Effector memory CD4-positive, alpha-beta T cell (primary cell): ENCODE results near the gene ADAP1.

ENCODE experiments used
- DNase-seq, 3 donors: peaks; one replicate each; pipeline ENCODE4 v3.0.0-alpha.2; 2020
- H3K27ac ChIP-seq: 2 replicates; pipeline ENCODE4 v1.7.0; 2013; ENCODE audit warnings: mild to moderate bottlenecking, low read length, moderate library complexity; ENCODE audit not compliant: insufficient read depth, poor library complexity, severe bottlenecking
- H3K27me3 ChIP-seq: replicated peaks from 2 replicates; pipeline ENCODE4 v1.7.0; 2013; ENCODE audit warnings: mild to moderate bottlenecking, low read length; ENCODE audit not compliant: insufficient read depth, control insufficient read depth, poor library complexity, severe bottlenecking
- H3K36me3 ChIP-seq: 2 replicates; pipeline ENCODE4 v1.7.0; 2013; ENCODE audit warnings: mild to moderate bottlenecking, low read length, moderate library complexity; ENCODE audit not compliant: control insufficient read depth, insufficient read depth
- H3K4me1 ChIP-seq: 2 replicates; pipeline ENCODE4 v1.7.0; 2013; ENCODE audit warnings: low read length, mild to moderate bottlenecking; ENCODE audit not compliant: control insufficient read depth, insufficient read depth, poor library complexity, severe bottlenecking
- H3K4me3 ChIP-seq: 2 replicates; pipeline ENCODE4 v1.7.0; 2013; ENCODE audit warnings: low read length, low read depth, mild to moderate bottlenecking; ENCODE audit not compliant: insufficient read depth, poor library complexity, severe bottlenecking
- H3K9me3 ChIP-seq: 2 replicates; pipeline ENCODE4 v1.7.0; 2013; ENCODE audit warnings: mild to moderate bottlenecking, low read length, moderate library complexity; ENCODE audit not compliant: control insufficient read depth

ADAP1 gene

DNA sequence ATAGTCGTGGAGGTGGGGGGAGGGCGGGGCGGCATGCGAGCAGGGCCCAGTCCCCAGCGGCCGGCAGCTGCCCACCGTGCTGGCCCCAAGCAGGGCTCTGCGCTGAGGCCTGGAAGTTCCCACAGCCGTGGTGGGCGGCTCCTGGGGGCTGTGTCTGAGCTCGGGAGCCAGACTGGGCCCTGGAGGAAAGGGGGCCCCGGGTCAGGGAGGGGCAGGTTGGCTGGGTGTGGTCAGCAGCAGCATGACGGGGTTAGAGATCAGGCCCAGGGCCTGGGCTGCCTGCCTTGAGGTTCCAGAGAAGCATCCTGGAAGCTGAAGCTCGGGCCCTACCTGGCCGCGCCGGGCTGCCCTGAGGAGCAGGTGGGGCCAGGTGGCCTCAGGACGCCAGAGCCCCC, 56.0 kb downstream of the ADAP1 start:
- Histone ChIP-seq H3K27me3 (no peaks in the 10 kb centered on the region), H3K4me1 (no peaks in the 10 kb centered on the region), H3K27ac (no peak overlapping the region), H3K9me3 (no peaks in the 10 kb centered on the region), H3K36me3 (peaks cover 57% of the 10 kb centered on the region), H3K4me3 (no peak overlapping the region)
- DNase-seq: no peak

DNA sequence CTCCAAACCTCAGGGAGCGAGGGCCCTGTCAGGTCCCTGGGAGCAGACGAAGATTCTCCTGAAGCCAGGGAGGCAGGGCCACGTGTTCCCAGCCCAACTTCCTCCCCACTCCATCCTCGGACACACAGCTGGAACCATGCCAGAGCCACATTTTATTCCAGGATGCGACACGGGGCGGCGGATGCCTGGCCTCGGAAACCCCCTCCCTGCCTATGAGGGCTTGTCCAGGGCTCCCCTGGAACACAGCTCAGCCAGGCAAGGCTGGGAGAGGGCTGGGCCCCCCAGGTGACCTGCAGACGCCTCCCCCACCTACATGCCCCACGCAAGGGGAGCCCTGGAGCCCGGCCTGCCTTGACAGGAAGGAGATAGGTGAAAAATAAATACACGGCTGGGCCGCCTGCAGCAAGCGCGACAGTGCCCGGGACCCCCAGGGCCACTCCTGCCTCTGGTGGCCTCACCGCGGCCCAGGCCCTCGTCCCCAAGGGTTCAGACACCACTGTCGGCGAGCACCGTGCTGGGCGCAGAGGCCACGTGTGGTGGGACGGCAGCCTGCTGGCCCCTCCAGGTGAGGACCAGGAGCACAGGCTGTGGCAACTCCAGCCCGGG, 56.6 kb downstream of the ADAP1 start:
- Histone ChIP-seq H3K4me3 (no peak overlapping the region), H3K27ac (no peak overlapping the region), H3K4me1 (no peaks in the 10 kb centered on the region), H3K27me3 (no peaks in the 10 kb centered on the region), H3K36me3 (peaks cover 62% of the 10 kb centered on the region), H3K9me3 (no peaks in the 10 kb centered on the region)
- no peak for DNase-seq

DNA sequence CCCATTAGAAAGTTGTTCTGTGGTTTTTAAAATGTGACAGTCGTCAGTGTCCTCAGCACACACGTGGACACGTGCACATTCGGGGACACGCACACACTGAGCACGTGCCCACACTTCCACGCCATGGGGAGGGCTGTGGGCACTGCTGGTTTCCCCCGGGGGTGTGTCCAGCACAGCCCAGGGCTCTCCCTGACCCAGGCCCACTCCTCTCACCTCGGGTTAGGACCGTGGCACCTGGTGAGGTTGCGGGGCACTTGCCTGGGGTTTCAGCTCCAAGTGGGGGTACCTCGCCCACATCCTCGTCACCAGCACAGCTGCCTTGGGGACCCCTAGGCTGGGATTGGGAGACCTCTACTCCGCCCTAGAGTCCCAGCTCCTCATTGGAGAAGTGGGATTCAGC, 57.4 kb downstream of the ADAP1 start:
- Histone ChIP-seq H3K4me3 (no peak overlapping the region), H3K9me3 (no peaks in the 10 kb centered on the region), H3K36me3 (peaks cover 69% of the 10 kb centered on the region), H3K4me1 (no peaks in the 10 kb centered on the region), H3K27me3 (no peaks in the 10 kb centered on the region), H3K27ac (no peak overlapping the region)
- DNase-seq: no peak

DNA sequence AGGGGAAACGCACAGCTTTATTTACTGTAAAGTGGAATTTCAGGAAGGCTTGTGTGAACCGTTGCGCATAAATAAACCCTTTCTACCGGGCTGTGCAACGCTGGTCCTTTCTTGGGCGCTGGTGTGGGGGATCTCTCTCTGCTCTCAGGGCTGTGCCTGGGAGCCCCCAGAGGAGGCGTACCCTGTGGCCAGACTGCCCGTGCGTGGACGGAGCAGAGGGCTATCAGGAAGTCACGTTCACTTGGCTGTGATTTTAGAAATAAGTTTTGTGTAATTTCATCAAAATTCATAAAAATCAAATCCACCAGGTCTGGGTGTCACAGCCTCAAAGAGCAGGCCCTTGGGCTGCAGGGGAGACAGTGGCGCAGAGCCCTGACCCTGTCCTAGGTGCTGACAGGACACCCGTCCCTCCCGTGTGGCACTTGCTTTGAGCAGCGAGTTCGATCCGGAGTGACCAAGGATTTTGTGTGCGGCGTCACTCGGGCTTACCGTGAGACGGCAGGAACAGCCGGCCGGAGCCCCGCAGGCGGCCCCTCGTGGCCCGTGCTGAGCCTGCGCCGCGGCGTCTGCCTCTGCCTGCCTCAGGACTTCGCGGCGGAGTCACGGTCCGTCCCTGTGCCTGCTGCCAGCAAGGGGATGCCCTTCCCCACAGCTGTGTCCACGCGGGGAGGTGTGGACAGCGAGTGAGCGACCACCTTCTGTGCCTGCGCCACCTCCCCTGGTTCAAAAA, 58.0 kb downstream of the ADAP1 start:
- DNase-seq: no peak
- Histone ChIP-seq H3K9me3 (no peaks in the 10 kb centered on the region), H3K27me3 (no peaks in the 10 kb centered on the region), H3K4me3 (no peak overlapping the region), H3K36me3 (peaks cover 75% of the 10 kb centered on the region), H3K4me1 (no peaks in the 10 kb centered on the region), H3K27ac (no peak overlapping the region)

DNA sequence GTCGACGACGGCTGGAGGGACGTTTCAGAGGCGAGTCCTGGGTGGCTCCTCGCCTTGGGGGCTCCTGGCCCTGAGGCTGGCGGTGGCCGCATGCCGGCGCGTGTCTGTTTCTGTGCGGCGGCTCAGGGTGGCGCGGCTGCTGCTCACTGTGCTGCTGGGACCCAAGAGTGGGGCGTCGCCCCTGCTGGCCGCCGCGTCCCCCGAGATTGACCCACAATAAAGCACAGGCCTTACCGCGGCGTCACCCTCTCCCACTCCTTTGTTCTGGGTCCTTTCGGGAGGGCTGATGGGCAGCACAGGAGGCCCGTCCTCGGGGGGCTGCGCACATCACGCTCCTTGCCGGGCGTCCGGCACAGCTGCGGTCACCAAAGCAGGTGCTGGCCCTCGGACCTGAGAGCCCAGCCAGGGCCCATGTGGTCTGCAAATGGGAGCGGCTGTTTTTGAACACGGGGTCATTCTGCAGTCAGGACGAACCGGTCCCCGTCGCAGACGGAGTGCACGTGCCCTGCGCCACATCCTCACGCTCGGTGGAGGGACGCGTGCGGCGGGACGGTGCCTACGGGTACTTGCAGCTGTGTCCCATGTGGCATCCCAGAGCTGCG, 58.9 kb downstream of the ADAP1 start:
- no peak for DNase-seq
- peaks cover 84% of the 10 kb centered on the region for H3K36me3 ChIP-seq
- no peaks in the 10 kb centered on the region for H3K27me3 ChIP-seq

DNA sequence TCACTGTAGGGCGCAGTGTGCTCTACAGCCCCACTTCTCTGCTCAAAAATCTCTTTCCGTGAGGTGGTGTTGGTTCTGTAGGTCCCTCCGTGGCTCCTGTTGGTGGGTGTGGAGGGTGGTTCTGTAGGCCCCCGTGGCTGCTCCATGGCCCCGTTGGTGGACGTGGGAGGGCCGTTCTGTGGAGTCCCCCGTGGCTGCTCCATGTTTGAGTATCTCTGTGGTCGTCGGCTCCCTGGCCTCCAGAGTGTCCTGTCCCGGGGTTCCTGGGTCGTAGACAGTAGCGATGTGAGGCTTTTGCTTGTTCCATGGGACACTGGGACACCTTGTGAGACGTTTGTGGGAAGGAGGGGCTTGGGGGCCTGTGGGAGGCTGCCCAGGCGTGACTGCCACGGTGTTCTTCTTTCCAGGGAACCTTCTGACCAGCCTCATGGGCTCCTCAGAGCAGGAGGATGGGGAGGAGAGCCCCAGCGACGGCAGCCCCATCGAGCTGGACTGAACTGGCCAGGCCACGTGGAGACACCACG, 59.5 kb downstream of the ADAP1 start:
- H3K36me3 ChIP-seq: peaks cover 87% of the 10 kb centered on the region
- H3K4me3 ChIP-seq: no peak overlapping the region
- no peaks in the 10 kb centered on the region for H3K9me3 ChIP-seq
- no peak for DNase-seq
- no peaks in the 10 kb centered on the region for H3K4me1 ChIP-seq
- H3K27ac ChIP-seq: no peak overlapping the region
- H3K27me3 ChIP-seq: no peaks in the 10 kb centered on the region

More for the DNA sequence above, 58.9 kb downstream of the ADAP1 start:
- H3K9me3 ChIP-seq: no peaks in the 10 kb centered on the region
- no peaks in the 10 kb centered on the region for H3K4me1 ChIP-seq
- H3K27ac ChIP-seq: no peak overlapping the region
- no peak overlapping the region for H3K4me3 ChIP-seq

DNA sequence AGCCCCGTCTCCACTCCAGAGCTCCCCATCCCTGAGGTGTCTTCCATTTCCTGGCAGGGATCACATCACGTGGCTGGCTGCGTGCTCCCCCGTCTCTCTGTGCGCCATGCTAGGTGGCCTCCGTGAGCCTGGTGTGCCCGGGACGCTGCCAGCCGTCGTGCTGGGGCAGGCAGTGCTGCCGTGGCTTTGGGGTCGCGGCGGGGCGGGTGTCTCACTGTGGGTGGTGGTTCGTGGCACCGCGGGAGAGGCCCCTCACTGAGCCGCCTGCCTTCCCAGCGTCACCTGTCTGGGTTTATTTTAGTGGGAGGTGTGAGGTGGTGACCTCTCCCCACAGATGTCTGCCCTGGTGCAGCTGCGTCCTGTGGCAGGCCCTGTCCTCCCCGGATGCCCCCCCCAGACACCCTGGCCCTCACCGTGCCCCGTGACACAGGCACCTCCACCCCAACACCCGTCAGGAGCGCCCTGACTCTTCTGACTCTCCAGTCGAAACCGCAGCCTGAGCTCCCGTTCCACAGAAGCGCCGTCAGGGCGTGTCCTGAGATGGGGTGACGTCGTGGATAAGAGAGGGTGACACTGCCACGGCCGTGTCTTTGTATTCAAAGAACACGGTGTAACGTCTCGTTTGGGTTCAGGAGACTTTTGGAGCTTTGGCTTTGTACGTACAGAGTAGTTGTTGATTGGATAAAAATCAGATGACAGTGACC, 60.2 kb downstream of the ADAP1 start:
- Histone ChIP-seq H3K27ac (no peak overlapping the region), H3K9me3 (no peaks in the 10 kb centered on the region), H3K4me1 (no peaks in the 10 kb centered on the region), H3K4me3 (no peak overlapping the region), H3K36me3 (peaks cover 88% of the 10 kb centered on the region), H3K27me3 (no peaks in the 10 kb centered on the region)
- no peak for DNase-seq

DNA sequence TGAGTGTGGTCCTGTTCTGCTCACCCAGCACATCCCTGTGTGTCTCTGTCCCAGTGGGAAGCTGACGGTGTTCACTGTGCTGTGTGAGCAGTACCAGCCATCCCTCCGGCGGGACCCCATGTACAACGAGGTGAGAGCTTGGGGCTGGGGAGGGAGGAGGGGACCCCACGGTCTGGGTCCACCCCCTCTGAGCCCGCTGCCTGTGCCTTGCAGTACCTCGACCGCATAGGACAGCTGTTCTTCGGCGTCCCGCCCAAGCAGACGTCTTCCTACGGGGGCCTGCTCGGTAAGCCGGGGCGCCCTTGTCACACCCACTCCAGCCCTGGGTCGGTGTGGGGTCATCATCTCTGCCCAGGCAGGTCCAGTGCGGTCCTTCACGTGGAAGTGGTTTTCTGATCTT, 60.8 kb downstream of the ADAP1 start:
- Histone ChIP-seq H3K27ac (no peak overlapping the region), H3K4me1 (no peaks in the 10 kb centered on the region), H3K27me3 (no peaks in the 10 kb centered on the region), H3K4me3 (no peak overlapping the region), H3K36me3 (peaks cover 88% of the 10 kb centered on the region), H3K9me3 (no peaks in the 10 kb centered on the region)
- DNase-seq: no peak

DNA sequence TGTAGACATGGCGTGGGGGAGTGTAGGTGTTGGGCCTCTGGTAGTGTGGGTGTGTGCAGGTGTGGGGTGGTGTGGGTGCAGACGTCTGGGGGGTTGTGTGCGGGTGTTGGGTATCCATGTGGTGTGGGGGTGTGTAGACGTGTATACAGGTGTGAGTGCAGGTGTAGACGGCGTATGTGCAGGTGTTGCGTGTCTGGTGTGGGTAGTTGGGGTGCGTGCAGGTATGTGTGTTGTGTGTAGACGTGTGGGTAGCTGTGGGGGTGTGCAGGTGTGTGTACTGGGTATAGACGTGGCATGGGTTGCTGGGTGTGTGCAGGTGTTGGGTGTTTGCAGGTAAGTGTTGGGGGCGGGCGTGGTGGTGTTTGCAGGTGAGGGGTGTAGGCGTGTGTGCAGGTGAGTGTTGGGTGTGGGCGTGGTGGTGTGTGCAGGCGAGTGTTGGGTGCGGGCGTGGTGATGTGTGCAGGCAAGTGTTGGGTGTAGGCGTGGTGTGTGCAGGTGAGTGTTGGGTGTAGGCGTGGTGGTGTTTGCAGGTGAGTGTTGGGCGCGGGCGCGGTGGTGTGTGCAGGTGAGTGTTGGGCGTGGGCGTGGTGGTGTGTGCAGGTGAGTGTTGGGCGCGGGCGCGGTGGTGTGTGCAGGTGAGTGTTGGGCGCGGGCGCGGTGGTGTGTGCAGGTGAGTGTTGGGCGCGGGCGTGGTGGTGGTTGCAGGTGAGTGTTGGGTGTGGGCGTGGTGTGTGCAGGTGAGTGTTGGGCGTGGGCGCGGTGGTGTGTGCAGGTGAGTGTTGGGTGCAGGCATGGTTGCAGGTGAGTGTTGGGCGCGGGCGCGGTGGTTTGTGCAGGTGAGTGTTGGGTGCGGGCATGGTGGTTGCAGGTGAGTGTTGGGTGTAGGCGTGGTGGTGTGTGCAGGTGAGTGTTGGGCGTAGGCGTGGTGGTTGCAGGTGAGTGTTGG, 61.6 kb downstream of the ADAP1 start:
- Histone ChIP-seq H3K36me3 (peaks cover 88% of the 10 kb centered on the region), H3K4me1 (no peaks in the 10 kb centered on the region), H3K27me3 (no peaks in the 10 kb centered on the region), H3K4me3 (no peak overlapping the region), H3K27ac (no peak overlapping the region), H3K9me3 (no peaks in the 10 kb centered on the region)
- DNase-seq: no peak
